Activated CD8-positive, alpha-beta memory T cell treated with anti-CD3 and anti-CD28 coated beads for 24 hours (primary cell): ENCODE data around the gene OR5A2.
"Not testable (repeated sequence)": the region's sequence is repeated elsewhere in the genome, so short reads cannot be mapped to it uniquely, and the experiment has no call there.

ENCODE experiments used
- DNase-seq: peaks from one replicate; pipeline ENCODE4 v3.0.0-alpha.2; 2020

Gene OR5A2

GRCh38 chr11:59426361-59427067, at the start of gene OR5A2:
OR5A2 (minus strand) TSS chr11:59426413; CDS start chr11:59422953, 3,460 bp downstream.
- no peak for DNase-seq

- DNase-seq, result no peak
Observed at GRCh38 chr11:59475176-59475575, 49.0 kb upstream of the OR5A2 start.

GRCh38 chr11:59473015-59473414, 46.8 kb upstream of the OR5A2 start, which contains the start of gene OR4D10:
OR4D10 (plus strand) TSS chr11:59473315; CDS start chr11:59477430, 4,115 bp downstream.
- no peak for DNase-seq

- DNase-seq, result no peak
Observed at GRCh38 chr11:59463190-59463641, 37.0 kb upstream of the OR5A2 start.

- DNase-seq, result no peak
Observed at GRCh38 chr11:59459916-59460315, 33.7 kb upstream of the OR5A2 start.

GRCh38 chr11:59456661-59457060, 30.4 kb upstream of the OR5A2 start, which contains the start of gene OR4D6:
OR4D6 (plus strand) TSS chr11:59456961; CDS start chr11:59456961, 0 bp downstream.
- DNase-seq, result no peak

- DNase-seq, result no peak
Observed at GRCh38 chr11:59448484-59448883, 22.3 kb upstream of the OR5A2 start.

GRCh38 chr11:59445624-59446023, 19.4 kb upstream of the OR5A2 start:
- not testable (repeated sequence) for DNase-seq

GRCh38 chr11:59437770-59438169, 11.6 kb upstream of the OR5A2 start:
- no peak for DNase-seq

GRCh38 chr11:59436169-59436568, 10.0 kb upstream of the OR5A2 start, which contains the start of gene OR5A1:
OR5A1 (plus strand) TSS chr11:59436469; CDS start chr11:59443169, 6,700 bp downstream.
- no peak for DNase-seq

- DNase-seq, result no peak
Observed at GRCh38 chr11:59429924-59430516, 3.8 kb upstream of the OR5A2 start.

- no peak for DNase-seq
Observed at GRCh38 chr11:59427068-59427382, 812 bp upstream of the OR5A2 start.

- no peak for DNase-seq
Observed at GRCh38 chr11:59425131-59425530, 1.1 kb downstream of the OR5A2 start.

GRCh38 chr11:59423835-59424234, 2.4 kb downstream of the OR5A2 start:
- DNase-seq, result no peak

- DNase-seq, result no peak
Observed at GRCh38 chr11:59418156-59418555, 8.1 kb downstream of the OR5A2 start.

- DNase-seq, result no peak
Observed at GRCh38 chr11:59417023-59417422, 9.2 kb downstream of the OR5A2 start.

GRCh38 chr11:59416613-59417012, 9.6 kb downstream of the OR5A2 start:
- DNase-seq, result no peak

- no peak for DNase-seq
Observed at GRCh38 chr11:59415111-59415510, 11.1 kb downstream of the OR5A2 start.

GRCh38 chr11:59413646-59414045, 12.6 kb downstream of the OR5A2 start:
- DNase-seq, result no peak

- no peak for DNase-seq
Observed at GRCh38 chr11:59403546-59403945, 22.7 kb downstream of the OR5A2 start.

GRCh38 chr11:59401262-59401552, 25.0 kb downstream of the OR5A2 start:
- DNase-seq, result no peak

- DNase-seq, result no peak
Observed at GRCh38 chr11:59400461-59401261, 25.6 kb downstream of the OR5A2 start.

GRCh38 chr11:59394186-59394585, 32.0 kb downstream of the OR5A2 start:
- DNase-seq, result no peak
